H7 (cell line): ENCODE measurements around the gene TAS2R14. TPM values are rescaled to one million over a fixed set of nuclear protein-coding genes. Genes with fewer than 3 reads are reported as not detected.

Source experiments
- DNase-seq: peaks from one replicate; pipeline ENCODE4 v3.0.0; 2012
- H3K27me3 ChIP-seq: 2 replicates; pipeline ENCODE4 v1.6.0; 2011; ENCODE audit warnings: mild to moderate bottlenecking, low read length; ENCODE audit not compliant: control insufficient read depth, insufficient read depth
- H3K36me3 ChIP-seq: replicated peaks from 2 replicates; pipeline ENCODE4 v1.5.1; 2011; ENCODE audit warnings: low read length; ENCODE audit not compliant: control insufficient read depth, insufficient read depth
- H3K4me3 ChIP-seq: 2 replicates; pipeline ENCODE4 v1.5.1; 2011; ENCODE audit warnings: low read depth, mild to moderate bottlenecking, control low read depth, low read length, moderate library complexity; ENCODE audit not compliant: insufficient read depth
- total RNA-seq: library from RNA; depleted of rRNA; stranded (reverse); fragments of >200 nt; shearing (Covaris generic); gene quantifications from 2 replicates; pipeline ENCODE4 v1.2.3, GENCODE V29; 2014; rRNA removed

TAS2R14 gene, protein sequence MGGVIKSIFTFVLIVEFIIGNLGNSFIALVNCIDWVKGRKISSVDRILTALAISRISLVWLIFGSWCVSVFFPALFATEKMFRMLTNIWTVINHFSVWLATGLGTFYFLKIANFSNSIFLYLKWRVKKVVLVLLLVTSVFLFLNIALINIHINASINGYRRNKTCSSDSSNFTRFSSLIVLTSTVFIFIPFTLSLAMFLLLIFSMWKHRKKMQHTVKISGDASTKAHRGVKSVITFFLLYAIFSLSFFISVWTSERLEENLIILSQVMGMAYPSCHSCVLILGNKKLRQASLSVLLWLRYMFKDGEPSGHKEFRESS
- 0.10 and 0.92 TPM in 2 replicates for total RNA-seq

DNA sequence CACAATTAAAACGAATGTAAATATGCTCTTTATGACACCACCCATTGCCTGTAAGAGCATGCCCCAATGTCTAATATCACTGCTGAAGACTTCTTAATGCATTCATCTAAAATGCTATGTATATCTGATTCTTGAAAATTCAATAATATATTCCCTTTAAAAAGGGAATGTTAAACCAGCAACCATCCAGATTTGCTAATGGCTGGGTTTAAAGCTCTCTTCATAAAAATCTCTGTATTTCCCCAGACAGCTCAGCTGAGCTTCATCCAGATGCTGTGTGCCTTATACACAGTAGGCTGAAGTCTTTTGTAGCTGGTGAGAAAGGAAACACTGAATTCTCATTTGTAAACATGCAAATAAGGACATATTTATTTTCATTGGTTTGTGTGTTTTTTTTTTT, at the start of gene TAS2R14:
Gene TAS2R14, minus strand, starts transcription at position 101 of the 400 bp plus-strand sequence. Its CDS starts 56 bp downstream, at position 45.
- H3K27me3 ChIP-seq: no peaks in the 10 kb centered on the region
- H3K4me3 ChIP-seq: no peak within 1 kb of the TSS
- H3K36me3 ChIP-seq: no peaks in the 10 kb centered on the region
- DNase-seq: no peak

DNA sequence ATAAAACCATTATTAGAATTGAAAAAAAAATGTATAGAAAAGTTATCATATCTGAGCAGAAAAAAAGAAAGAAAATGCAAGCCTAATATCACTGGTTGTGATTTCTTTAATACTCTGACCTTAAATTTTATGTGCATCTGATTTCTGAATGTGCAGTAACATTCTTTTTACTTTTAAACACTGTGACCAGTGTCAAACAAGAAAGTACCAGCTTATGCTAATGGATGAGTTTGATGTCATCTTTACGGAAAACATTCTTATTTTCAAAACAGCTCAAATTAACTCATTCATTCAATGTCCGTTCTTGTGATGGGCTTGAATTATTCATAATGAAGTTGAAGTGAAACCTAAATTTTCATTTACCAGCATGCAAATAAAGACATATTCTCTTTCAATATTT, 47.7 kb upstream of the TAS2R14 start, which contains the start of gene TAS2R50:
Gene TAS2R50, minus strand, starts transcription at position 101 of the 400 bp plus-strand sequence. Its CDS starts 52 bp downstream, at position 49.
- no peak within 1 kb of the TSS for H3K4me3 ChIP-seq
- no peak for DNase-seq
- H3K27me3 ChIP-seq: no peaks in the 10 kb centered on the region
- H3K36me3 ChIP-seq: no peaks in the 10 kb centered on the region

DNA sequence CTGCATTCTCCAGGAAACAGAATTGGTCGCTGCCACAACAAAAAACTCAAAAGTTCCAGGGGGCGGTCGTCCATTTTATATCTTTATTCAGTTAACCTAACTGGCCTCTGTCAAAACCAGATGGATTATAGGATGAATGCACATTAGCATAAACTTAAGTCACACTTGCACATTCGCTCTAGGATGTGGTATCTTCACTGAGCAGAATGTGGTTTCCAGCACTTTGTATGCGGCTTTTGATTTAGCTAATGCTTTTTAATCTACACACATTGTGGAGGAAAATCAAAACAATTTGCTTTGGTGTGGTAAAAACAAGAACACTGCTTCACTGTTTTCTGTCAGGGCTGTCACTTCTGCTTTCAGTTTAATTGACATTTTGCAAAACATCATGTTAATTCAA, 43.2 kb upstream of the TAS2R14 start:
- Histone ChIP-seq H3K27me3 (no peaks in the 10 kb centered on the region), H3K4me3 (no peak overlapping the region), H3K36me3 (no peaks in the 10 kb centered on the region)
- no peak for DNase-seq

DNA sequence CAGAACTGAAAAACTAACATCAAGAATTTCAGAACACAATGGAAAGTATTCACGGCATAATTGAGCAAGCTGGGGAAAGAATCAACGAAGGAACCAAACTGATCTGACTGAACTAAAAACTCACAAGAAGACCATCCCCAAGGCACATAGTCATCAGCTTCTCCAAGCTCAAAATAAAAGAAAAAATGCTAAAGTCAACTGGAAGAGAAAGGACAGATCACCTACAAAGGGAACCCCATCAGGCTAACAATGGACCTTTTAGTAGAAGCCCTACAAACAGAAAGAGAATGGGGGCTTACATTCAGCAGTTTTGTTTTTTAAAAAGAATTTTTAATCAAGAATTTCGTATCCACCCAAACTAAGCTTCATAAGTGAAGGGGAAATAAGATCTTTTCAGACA, 35.9 kb upstream of the TAS2R14 start:
- no peak for DNase-seq

DNA sequence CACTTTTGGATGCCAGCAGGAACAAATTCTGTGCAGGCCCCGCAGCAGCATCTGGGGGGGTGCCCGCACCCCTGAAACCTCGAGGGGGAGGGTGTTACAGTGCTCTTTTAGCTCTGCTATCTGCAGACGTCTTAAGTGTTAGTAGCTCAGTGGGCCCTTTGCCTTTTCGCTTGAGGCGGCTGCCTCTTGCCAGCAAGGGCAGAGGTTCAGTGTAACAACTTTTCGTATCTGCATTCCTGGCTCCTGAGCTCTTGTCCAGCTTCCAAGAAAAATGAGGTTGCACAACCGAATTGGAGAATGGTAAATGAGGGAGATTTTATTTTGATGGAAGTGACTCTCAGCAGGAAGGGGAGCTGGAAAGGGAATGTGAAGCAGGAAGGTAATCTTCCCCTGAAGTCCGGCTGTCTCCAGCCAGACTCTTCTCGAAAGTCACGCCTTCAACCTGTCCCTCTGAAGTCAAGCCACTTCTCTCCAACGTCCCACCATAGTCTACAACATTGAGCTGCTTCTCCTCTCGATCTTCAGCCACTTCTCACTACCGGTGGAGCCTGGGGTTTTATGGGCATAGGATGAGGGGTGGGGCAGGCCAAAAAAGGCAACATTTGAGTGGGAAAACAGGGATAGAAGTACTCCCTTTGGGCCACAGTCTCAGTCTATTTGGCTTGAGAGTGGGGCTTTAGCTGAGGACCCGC, 29.8 kb upstream of the TAS2R14 start:
- Histone ChIP-seq H3K4me3 (no peak overlapping the region), H3K27me3 (no peaks in the 10 kb centered on the region), H3K36me3 (no peaks in the 10 kb centered on the region)
- no peak for DNase-seq

More for the DNA sequence above, 35.9 kb upstream of the TAS2R14 start:
- Histone ChIP-seq H3K27me3 (no peaks in the 10 kb centered on the region), H3K36me3 (no peaks in the 10 kb centered on the region), H3K4me3 (no peak overlapping the region)

DNA sequence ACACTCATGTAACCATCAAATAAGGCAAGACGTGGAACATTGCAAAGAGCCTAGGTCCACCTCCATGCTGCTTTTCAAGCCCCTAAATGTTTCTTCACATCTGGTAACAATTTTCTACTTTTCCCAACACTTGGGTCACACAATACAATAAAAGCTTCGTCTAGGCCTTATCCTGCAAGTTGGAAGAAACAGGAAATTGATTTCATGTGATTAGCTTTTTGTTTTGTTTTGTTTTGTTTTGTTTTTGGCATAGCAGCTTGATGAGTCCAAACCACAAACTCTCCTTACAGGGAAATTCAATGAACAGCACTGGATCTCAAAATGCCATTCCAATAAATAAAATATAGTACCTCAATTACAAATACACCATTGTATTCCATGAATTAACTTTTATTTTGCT, 28.3 kb upstream of the TAS2R14 start:
- H3K27me3 ChIP-seq: no peaks in the 10 kb centered on the region
- H3K36me3 ChIP-seq: no peaks in the 10 kb centered on the region
- no peak for DNase-seq
- no peak overlapping the region for H3K4me3 ChIP-seq

DNA sequence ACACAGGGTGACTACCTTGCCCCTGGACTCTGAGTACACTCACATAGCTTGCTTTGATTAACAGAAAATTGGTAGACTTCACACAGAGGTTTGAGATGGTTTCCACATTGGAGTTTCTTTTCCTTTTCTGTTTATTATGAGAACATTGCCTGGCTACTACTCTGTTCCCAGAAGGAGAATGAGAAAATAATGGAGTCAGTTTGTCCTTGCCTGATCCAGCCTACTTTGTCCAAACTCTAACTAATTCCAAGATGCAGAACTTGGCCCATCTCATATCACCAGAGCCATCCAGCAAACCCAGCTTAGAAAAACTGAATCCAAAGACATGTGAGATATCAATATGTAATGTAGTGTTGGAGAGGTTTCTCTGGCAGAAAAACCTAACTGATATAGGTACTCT, 27.3 kb upstream of the TAS2R14 start:
- DNase-seq: no peak
- Histone ChIP-seq H3K4me3 (no peak overlapping the region), H3K27me3 (no peaks in the 10 kb centered on the region), H3K36me3 (no peaks in the 10 kb centered on the region)

DNA sequence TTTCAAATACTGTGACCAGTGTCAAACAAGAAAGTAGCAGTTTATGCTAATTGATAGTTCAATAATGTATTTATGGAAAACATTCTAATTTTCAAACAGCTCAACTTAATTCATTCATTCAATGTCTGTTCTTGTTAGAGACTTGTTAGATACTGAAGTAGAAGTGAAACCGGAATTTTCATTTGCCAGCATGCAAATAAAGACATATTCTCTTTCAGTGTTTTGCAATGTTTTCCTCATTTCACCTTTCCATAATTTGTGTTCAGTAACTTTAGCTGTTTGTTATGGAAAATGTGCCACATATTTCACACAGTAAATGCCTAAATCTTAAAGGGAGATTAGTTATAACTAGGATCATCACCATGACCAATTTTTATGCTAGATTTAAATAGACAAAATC, 26.4 kb upstream of the TAS2R14 start:
- H3K36me3 ChIP-seq: no peaks in the 10 kb centered on the region
- no peaks in the 10 kb centered on the region for H3K27me3 ChIP-seq
- H3K4me3 ChIP-seq: no peak overlapping the region
- DNase-seq: no peak

DNA sequence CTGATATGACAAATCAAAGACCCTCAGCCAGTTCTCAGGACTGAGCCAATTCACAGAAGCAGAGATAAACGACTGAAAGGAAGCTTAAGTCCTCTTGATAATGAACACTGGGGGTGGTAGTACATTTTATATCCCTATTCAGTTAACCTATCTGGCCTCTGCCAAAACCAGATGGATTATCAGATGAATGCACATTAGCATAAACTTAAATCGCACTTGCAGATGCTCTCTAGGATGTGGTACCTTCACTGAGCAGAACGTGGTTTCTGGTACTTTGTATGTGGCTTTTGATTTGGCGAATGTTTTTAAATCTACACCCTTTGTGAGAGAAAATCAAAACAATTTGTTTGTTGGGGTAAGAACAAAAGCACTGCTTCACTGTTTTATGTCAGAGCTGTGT, 21.1 kb upstream of the TAS2R14 start:
- DNase-seq: no peak
- Histone ChIP-seq H3K27me3 (no peaks in the 10 kb centered on the region), H3K4me3 (no peak overlapping the region), H3K36me3 (no peaks in the 10 kb centered on the region)

DNA sequence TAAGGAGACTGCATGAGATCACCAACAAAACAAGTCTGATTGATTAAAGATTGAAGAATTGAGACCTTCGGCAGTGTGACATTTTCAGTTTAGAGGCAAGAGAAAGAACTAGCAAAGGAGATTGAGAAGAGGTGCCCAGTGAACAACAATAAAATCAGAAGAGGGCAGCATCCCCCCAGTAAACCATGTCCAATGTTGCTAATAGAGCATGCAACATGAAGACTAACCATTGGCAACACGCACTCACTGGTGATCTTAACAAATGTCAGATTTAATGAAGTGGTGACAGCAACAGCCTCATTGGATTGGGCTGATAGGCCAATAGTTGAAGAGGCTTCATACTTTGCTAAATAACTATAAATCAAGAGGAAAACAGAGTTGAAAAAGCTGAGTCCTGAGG, 20.7 kb upstream of the TAS2R14 start:
- H3K4me3 ChIP-seq: no peak overlapping the region
- DNase-seq: no peak
- no peaks in the 10 kb centered on the region for H3K27me3 ChIP-seq
- no peaks in the 10 kb centered on the region for H3K36me3 ChIP-seq

DNA sequence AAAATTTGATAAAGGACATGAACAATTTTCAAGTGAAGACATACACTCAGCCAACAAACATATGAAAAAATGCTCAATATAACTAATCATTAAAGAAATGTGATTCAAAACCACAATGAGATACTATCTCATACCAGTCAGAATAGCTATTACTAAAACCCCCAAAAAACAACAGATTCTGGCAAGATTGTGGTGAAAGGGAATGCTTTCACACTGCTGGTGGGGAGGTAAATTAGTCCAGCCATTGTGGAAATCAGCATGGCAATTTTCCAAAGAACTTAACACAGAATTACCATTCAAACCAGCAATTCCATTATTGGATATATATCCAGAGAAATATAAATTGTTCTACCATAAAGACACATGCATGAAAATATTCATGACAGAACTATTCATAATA, 18.7 kb upstream of the TAS2R14 start:
- DNase-seq: no peak
- Histone ChIP-seq H3K4me3 (no peak overlapping the region), H3K27me3 (no peaks in the 10 kb centered on the region), H3K36me3 (no peaks in the 10 kb centered on the region)

DNA sequence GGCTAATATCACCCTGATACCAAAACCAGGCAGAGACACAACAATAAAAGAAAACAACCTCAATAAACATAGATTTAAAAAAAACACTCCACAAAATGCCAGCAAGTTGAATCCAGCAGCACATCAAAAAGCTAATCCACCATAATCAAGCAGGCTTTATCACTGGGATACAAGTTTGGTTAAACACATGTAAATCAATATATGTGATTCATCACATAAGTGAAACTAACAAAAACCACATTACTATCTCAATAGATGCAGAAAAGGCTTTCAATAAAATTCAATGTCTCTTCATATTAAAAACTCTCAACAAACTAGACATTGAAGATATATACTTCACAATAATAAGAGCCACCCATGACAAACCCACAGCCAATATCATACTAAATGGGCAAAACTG, 17.0 kb upstream of the TAS2R14 start:
- no peaks in the 10 kb centered on the region for H3K27me3 ChIP-seq
- H3K4me3 ChIP-seq: no peak overlapping the region
- H3K36me3 ChIP-seq: no peaks in the 10 kb centered on the region
- DNase-seq: no peak

DNA sequence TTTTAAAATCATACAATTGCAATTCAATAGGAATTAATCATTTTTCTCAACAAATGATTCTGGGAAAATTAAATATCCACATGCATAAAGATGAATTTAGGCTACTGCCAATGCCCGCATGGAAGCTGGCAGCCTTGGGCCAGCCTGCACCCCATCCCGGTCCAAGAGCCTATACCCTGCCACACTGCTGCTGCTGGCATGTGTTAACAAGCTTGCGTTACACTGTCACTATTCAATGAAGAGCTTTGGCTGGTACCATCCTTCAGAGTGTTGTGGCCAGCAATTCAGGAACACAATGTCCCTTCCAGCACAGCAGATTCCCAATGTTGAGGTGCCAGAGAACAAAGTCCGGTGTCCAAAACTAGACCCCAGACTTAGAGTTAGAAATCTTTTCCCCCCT, 13.6 kb upstream of the TAS2R14 start:
- H3K4me3 ChIP-seq: no peak overlapping the region
- DNase-seq: no peak
- no peaks in the 10 kb centered on the region for H3K27me3 ChIP-seq
- H3K36me3 ChIP-seq: no peaks in the 10 kb centered on the region; the same call in 1 of the 2 replicates

DNA sequence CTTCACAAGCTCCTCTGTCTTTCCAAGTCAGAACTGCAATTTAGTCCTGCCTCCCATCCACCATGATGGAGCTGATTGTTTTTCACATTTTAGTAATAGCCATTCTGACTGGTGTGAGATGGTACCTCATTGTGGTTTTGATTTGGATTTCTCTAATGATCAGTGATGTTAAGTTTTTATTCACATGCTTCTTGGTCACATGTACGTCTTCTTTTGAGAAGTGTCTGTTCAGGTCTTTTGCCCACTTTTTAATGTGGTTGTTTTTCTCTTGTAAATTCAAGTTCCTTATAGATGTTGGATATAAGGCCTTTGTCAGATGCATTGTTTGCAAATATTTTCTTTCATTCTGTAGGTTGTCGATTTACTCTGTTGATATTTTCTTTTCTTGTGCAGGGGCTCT, 4.1 kb upstream of the TAS2R14 start:
- no peaks in the 10 kb centered on the region for H3K27me3 ChIP-seq
- H3K4me3 ChIP-seq: no peak overlapping the region
- no peak for DNase-seq
- H3K36me3 ChIP-seq: no peaks in the 10 kb centered on the region

DNA sequence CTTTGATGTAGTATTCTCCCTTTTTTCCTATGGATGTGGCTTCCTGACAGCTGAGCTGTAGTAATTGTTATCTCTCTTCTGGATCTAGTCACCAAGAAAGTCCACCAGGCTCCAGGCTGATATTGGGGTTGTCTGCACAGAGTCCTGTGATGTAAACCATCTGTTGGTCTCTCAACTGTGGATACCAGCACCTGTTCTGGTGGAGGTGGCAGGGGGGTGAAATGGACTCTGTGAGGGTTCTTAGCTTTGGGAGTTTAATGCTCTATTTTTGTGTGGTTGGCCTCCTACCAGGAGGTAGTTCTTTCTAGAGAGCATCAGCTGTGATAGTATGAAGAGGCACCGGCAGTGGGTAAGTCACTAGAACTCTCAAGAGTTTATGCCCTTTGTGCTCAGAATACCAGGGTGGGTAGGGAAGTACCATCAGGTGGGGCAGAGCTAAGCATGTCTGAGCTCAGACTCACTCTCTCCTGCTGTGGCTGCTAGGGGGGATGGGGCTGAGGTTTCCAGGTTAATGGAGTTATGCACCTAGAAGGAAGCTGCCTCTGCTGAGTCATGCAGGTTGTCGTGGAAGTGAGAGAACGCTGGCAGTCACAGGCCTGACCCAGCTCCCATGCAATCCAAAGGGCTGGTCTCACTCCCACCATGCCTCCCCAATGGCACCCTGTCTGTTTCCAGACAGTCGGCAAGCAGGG, 3.0 kb upstream of the TAS2R14 start:
- DNase-seq: no peak
- Histone ChIP-seq H3K27me3 (no peaks in the 10 kb centered on the region), H3K36me3 (no peaks in the 10 kb centered on the region), H3K4me3 (no peak overlapping the region)
